Metanephros (tissue), 1 donor: ENCODE data around the gene ERICH6. TPM values are rescaled to one million over a fixed set of nuclear protein-coding genes. Genes with fewer than 3 reads are reported as not detected.

Experiments used
- total RNA-seq: library from RNA; depleted of rRNA; stranded (reverse); fragments of >200 nt; gene quantifications from one replicate; pipeline ENCODE4 v1.2.3, GENCODE V29; 2014

ERICH6 gene
- not detected for total RNA-seq

DNA sequence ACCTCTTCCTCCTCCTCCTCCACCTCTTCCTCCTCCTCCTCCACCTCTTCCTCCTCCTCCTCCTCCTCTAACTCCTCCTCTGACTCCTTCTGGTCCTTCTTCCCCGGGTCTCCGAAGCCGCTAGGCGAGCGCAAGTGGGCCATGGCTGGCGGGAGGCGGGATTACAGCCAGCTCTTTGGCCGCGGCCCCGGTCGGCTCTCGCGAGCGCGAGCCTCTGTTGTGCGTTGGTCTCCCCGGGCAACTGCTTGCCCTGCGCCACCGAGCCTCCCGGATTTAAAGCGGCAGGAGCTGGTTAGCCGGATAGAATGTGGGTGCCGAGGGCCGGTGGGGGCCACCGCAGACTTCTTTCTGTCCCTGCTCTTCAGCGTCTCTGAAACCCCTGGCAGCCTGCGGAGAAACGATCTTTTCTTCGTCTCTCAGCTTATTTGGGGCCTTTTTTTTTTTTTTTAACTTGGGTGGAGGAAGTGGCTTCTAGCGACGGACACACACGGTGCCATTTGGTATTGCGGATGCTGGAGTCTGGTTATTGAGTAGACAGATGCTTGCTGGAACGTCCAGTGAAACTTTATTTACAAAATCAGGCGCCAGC lies at the start of gene ERICH6:
Gene ERICH6, minus strand, starts transcription at position 165 of the 589 bp plus-strand sequence. Its CDS starts 22 bp downstream, at position 143.

Other genes with a start within 250 kb of the ERICH6 start
- 209 TPM for gene SERP1, start 157.4 kb downstream of the ERICH6 start, total RNA-seq
- gene EIF2A, start 157.1 kb downstream of the ERICH6 start, total RNA-seq, result 112 TPM
- 92.4 TPM for gene SELENOT, start 100.6 kb downstream of the ERICH6 start, total RNA-seq
- gene SIAH2, start 59.2 kb upstream of the ERICH6 start, total RNA-seq, result 39.3 TPM
- not detected for gene MINDY4B, start 201.5 kb upstream of the ERICH6 start, total RNA-seq